Suppressor macrophage (primary cell): Measurements from ENCODE around the gene AP1S2.
"Not testable (repeated sequence)": the region's sequence is repeated elsewhere in the genome, so short reads cannot be mapped to it uniquely, and the experiment has no call there.

Source experiments
- DNase-seq, 4 experiments: peaks; one replicate each; pipeline ENCODE4 v3.0.0-alpha.2; 2020 to 2022

Gene AP1S2

GRCh38 chrX:15854080-15854655, 445 bp downstream of the AP1S2 start:
- DNase-seq, result peak; percentile 31 to 71 (median 56)

GRCh38 chrX:15853586-15854079, 980 bp downstream of the AP1S2 start:
- peak in 1 of 4 experiments; percentile 3 for DNase-seq

DNA sequence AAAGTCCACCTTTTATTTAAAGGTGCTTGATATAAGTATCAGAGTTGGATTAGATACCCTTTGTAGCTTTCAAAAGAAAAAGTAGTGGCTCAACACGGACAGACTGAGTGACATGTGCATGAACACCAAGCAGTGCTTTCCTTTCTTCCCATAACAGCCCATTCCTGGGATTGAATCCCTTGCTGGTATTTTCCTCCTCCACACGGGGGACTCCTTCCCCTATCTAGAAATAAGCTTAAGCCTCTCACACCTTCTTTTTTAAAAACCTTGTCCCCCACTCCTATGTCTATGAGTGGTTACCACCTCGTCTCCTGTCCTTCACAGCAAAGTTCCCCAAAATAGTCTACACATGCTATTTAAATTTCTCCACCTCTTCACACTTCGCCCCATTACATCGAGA, 5.1 kb downstream of the AP1S2 start:
- no peak for DNase-seq

DNA sequence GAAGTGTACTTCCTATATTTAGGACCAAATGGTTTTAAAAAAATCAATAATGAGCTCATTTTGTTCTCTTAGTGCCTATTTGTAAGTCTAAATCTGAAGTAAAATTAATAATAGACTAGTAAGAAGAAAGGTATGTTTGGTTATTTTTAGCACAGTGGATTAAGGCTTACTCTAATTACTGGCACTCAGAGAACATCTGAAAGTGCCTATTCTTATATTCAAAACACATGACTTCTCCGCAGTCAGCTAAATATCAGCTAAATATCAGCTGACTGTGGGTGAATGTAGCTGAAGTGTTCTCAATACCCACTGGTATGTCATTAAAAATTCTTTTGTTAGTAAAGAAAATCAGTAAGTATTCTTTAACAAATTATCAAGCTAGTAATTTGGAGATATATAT, 6.0 kb downstream of the AP1S2 start:
- DNase-seq, result peak in 1 of 4 experiments; percentile 22

GRCh38 chrX:15843960-15844359, 10.7 kb downstream of the AP1S2 start:
- DNase-seq, result no peak

DNA sequence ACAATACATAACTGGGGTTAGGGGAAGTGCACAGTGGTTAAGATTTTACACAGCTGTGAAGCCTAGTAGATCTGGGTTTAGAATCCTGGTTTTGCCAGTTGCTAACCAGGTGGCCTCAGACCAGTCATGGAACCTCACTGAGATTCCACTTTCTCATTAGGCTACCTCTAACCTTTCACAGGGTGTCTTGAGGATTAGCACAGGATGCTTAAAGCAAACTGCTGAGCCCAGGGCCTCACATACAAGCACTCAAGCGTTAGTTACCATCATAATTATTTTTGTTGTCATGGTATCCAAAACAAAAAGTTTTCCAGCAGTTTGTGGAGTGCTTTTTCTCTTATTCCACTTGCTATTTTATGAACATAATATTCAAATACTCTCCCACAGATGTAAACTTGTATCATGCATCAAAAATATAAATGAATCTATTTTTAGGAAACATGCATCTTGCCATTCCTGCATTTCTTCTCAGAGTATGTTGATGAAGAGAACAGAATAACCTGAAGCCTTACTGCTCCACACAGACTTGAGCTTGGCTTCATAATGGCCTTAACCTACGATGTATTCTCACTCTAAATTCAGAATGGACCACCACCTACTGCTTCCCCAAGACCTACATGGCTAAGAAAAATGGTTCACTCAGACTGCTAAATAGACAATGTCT, 12.6 kb downstream of the AP1S2 start:
- DNase-seq, result no peak

GRCh38 chrX:15838017-15838416, 16.6 kb downstream of the AP1S2 start:
- peak in 2 of 4 experiments; percentile 1 to 4 for DNase-seq

DNA sequence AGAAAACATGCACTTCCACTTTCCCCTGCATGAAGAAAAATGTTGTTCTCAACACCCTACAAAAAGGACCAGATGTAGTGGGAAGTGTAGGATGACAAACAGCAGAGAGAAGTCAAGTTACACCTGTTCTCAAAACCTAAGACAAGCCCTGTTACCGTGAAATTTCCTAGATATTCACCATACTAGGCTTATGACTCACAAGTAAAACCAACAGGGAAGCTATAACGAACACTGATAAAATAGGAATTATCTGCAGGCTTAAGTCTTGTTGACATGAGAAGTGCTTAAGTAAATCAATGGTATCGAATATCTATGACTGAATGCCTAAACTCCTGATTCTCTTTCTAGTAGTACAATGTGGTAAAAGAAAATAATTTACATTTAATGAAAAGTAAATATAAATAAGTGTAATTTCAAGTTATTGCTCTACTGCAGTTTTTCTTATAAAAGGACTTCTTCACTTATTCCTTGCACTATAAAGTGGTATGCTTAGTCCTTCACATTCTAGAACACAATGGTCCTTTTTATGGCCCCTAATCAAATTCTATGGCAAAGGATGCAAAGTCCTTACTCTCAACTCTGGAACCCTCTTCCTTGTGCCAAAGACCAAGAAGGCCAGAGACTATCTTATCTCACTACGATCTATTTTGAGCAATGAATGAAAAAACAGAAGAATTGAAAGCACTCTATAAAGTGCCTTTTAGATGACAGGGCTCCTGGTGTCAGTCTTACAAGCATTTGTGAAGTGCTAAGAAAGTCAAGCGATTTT, 19.6 kb downstream of the AP1S2 start:
- no peak for DNase-seq

GRCh38 chrX:15834053-15834452, 20.6 kb downstream of the AP1S2 start:
- peak; percentile 8 to 53 (median 28) for DNase-seq

DNA sequence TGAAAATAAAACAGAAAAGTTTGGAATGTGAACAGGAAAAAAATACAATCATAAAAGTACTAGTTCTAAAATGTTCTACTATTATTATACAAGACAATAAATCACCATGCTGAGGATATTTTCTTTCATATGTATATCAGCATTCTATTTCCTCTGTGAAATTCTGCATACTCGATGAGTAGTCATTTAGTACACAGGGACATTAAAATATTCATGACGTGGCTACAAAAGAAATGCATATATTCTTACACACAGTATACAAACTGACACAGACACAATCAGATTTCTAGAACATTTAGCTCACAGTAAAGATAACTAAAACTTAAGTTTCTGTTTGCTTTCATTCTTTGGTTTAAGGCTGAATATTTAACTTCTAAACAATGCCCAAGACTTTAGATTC, 23.3 kb downstream of the AP1S2 start:
- not testable (repeated sequence) for DNase-seq

- no peak for DNase-seq
These were observed 25.4 kb downstream of the AP1S2 start for GRCh38 chrX:15829217-15829616.

GRCh38 chrX:15825936-15826335, 28.7 kb downstream of the AP1S2 start:
- DNase-seq, result no peak

- no peak for DNase-seq
These were observed 31.7 kb downstream of the AP1S2 start for GRCh38 chrX:15822922-15823321.

DNA sequence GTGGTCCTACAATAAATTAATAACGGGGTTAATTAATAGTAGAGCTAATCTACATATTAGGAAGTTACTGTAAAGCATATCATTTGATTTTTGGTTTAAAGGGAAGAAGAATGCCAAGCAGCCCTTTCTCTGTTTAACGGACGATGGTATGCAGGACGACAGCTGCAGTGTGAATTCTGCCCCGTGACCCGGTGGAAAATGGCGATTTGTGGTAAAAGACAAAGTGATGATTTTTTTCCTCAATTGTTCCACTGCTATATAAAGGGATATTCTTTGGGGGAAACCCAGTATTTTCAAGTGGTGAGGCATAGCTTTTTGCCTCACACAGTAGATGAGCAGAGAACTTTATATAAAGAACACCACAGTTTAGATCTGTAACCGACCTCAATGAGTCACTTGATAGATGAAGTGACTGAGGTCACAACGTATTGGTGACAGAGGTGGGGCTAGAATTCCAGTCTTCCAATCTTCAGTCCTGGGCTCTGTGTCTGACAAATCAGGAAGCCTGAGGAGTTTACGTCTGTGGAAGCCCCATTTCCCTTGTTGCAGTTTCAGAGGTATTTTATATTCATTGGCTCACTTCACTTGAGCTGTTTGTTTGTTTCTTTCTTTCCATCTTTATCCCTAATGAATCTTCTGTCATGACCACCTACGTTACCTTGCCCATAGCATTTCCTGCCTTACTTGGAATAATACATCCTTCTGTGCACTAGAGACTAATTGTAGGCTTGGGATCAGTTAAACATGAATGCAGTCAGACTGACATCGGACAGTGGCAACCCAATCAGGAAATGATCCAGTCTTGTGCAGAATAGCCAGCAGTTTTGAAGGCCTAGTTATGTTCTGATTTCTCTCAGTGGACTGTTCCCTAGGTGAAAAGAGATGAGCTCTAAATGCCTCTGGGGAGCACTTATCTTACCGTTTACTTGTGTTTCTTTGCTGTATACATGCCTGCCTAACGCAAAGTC, 34.2 kb downstream of the AP1S2 start:
- DNase-seq, result no peak

DNA sequence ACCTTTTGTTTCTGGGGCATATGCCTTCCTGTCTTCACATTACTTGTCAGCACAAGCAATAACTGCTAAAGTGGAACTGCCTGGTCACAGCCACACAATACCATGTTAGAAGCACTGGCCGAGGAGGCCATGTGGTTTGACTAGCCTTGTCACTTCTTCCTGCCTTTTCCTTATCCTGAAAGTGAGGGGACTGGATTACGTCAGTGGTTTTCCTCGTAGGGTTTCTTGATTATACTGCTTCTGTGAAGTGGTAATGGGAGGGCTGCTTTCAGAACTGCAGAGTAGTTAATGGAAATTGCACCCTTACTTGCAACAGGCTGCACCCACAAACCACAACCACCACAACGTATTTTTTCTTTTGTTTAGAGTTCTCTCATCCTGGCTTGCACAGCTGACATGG, 37.7 kb downstream of the AP1S2 start:
- DNase-seq, result peak; percentile 15 to 42 (median 32)

GRCh38 chrX:15816438-15816809, 38.2 kb downstream of the AP1S2 start:
- no peak for DNase-seq

DNA sequence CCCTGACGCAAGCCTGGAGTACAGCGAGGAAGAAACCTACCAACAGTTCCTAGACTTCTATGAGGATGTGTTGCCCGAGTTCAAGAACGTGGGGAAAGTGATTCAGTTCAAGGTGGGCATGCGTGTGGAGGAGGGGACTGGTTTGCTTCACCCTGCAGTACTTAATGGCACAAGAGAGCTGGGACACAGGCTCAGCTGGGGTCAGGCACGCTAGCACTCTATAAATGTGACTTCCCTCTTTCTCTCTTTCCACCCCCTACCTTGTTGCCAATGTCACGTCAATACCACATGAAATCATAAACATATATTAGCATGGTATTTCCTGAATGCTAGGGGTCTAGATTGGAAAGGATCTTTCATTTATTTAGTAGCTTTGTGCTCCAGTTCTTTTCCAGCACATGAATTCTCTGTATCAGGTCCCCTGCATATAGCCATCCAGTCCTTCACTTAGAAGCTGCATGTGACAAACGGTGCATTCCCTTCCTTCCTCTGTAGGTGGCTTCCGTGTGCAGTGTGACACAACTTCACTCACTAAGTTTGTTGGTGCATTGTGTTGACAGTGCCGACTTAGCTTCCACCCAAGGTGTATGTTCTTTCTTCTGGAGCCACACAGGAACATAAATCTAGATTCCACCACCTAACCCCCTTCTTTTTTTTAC, 38.7 kb downstream of the AP1S2 start:
- peak in 3 of 4 experiments; percentile 26 to 35 (median 27) for DNase-seq

DNA sequence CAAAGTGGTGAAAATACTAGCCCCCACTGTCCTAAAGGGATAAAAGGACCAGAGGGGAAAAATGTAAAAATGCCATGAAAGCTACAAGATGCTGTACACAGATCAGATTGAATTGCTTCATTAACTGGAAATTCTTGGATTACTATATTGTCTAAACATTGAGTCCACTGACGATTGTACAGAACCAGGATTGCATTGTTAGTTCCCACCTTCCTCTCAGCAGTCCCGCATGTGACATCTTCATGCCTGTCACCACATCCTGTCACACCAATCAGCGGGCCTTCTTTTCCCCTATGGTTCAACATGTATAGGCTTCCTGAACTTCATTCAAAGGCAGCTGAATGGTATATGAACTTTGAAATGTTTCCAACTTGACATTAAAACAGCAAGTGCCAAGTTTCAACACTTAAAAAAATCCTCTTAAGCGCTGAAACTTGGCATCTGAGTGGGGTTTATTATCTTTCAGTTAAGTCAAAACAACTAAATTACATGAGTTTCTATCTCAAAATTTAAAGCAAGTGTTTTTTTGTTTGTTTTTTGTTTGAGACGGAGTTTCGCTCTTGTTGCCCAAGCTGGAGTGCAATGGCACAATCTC, 39.7 kb downstream of the AP1S2 start:
- DNase-seq, result peak in 3 of 4 experiments; percentile 20 to 28 (median 21)

DNA sequence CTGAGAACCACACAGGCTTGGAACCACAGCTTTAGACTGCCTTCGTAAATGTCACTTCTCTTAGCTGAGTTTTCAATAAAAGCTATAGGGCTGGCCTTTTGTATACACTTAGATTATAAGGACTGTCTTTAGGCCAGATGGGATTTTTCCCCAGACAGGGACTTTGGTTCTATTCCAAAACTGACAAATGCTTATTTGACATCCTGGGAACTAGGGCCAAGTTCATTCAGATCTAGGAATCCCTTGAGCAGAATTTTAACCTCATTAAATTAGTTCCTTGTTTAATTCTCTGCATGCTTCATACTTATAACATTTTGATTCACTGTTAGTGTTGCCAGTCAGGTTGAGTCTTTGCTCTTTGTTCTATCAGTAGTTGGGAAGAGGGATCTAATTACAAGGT, 41.2 kb downstream of the AP1S2 start:
- DNase-seq, result no peak

DNA sequence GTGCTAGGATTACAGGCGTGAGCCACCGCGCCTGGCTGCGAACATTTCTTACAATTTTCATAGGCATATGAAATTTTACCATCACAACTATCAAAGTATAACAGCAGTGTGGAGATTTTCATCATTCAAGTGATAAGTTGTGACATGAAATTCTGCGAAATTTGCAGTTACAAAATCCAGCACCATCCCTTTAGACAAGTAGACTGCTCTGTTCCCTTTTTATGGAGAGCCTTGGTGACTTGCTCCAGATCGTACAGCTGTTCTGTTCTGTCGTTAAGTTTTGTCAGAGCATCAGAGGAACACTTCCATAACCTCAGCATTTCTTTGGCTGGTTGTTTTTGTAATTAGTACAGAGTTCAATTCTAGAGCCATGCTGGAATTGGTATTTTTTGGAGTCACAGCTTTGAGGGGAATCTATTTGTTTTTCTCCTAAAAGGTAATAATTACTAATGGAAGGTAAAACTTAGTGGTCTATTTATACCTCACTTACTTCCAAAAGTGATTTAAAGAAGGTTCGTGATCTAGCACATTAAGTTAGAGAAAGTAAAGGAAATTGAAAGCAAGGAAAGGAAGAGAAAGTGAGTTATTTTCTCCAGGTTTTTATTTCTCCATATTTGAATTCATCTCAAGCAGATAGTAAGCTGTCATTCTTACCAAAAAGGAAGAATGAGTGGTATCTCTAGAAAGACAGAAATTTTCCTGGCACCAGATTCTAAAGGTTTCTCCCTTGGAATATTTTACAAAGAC, 42.2 kb downstream of the AP1S2 start:
- peak in 1 of 4 experiments; percentile 13 for DNase-seq

DNA sequence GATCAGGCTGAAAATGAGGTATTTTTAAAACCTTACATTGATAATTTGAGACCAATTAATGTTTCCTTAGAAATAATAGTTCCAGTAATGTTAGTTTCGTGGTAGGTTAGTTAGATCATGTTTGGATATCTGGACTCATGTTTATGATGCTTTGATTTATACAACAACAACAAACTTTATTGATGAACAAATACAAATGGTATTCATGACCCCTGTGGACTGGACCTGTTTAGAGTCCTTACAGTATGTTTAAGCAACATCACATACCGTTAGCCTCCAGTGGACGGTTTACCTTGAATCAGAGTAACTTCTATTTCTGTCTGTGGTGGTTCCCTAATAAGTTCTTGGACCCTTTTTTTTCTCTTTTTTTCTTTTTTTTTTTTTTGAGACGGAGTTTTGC, 46.4 kb downstream of the AP1S2 start:
- no peak for DNase-seq
